DND-41 (cell line): Measurements from ENCODE around the gene UBQLN1.

Experiments
- EZH2 ChIP-seq: IDR thresholded peaks from 3 replicates; pipeline ENCODE4 v1.6.1; 2012; ENCODE audit warnings: borderline replicate concordance, low read depth, mild to moderate bottlenecking, moderate library complexity, low read length, inconsistent platforms; ENCODE audit not compliant: severe bottlenecking
- TF ChIP-seq, protein P1 (sequence below): IDR thresholded peaks from 2 replicates; pipeline ENCODE4 v1.5.1; 2012; ENCODE audit warnings: borderline replicate concordance, low read length, moderate library complexity, mild to moderate bottlenecking; ENCODE audit not compliant: poor library complexity, severe bottlenecking; ENCODE audit errors: extremely low read depth

DNA sequence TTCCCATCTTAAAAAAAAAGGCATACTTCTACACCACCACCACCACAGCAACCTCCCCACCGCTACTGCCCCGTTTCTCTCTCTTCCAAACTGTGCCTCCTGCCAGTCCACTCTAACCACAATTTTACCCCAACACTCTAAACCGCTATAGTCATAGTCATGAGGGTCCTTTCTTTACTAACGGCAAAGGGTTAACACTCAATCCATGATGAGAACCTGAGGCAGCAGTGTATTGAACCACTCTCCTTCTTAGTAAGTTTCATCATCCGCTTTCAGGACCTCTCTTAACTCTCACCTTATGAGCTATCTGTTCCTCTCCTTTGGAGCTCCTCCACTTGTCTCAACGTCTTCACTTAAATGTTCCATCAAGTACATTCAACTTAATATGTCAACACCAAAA lies 50.8 kb downstream of the UBQLN1 start:
- TF ChIP-seq, protein P1, sequence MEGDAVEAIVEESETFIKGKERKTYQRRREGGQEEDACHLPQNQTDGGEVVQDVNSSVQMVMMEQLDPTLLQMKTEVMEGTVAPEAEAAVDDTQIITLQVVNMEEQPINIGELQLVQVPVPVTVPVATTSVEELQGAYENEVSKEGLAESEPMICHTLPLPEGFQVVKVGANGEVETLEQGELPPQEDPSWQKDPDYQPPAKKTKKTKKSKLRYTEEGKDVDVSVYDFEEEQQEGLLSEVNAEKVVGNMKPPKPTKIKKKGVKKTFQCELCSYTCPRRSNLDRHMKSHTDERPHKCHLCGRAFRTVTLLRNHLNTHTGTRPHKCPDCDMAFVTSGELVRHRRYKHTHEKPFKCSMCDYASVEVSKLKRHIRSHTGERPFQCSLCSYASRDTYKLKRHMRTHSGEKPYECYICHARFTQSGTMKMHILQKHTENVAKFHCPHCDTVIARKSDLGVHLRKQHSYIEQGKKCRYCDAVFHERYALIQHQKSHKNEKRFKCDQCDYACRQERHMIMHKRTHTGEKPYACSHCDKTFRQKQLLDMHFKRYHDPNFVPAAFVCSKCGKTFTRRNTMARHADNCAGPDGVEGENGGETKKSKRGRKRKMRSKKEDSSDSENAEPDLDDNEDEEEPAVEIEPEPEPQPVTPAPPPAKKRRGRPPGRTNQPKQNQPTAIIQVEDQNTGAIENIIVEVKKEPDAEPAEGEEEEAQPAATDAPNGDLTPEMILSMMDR = no peak
- TF ChIP-seq EZH2 = no peak
